Ramos (cell line): ENCODE results near the gene C14orf119.

ENCODE experiments used
- in situ Hi-C: fragments of 300-500 bp; cut with MboI; formaldehyde crosslinking; loops from one replicate; pipeline ENCODE4 v1.14.3; 2022; ENCODE audit warnings: low sequenced_read_pairs; ENCODE audit not compliant: unreplicated experiment

Gene C14orf119

DNA sequence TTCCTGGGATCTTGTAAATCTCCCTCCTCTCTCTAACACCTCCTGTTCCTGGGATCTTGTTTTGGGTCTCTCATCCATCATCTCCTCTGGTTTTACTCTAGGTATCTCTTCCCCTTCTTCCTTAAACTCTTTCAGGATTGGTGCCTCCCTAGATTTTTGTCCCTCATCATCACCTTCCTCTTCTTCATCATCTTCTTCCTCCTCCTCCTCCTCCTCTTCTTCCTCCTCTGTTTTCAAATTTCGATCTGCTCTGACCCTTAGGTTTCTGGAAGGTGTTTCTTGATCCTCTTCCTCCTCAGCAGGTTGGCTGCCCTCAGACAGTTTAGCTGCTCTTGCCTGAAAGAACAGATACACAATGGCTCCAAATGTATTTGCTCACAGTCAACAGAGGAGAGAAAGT lies 14.8 kb upstream of the C14orf119 start:
- in situ Hi-C loops: no loop called here

- in situ Hi-C loops: no loop called here
Observed at GRCh38 chr14:23085458-23085857, 9.8 kb upstream of the C14orf119 start.

DNA sequence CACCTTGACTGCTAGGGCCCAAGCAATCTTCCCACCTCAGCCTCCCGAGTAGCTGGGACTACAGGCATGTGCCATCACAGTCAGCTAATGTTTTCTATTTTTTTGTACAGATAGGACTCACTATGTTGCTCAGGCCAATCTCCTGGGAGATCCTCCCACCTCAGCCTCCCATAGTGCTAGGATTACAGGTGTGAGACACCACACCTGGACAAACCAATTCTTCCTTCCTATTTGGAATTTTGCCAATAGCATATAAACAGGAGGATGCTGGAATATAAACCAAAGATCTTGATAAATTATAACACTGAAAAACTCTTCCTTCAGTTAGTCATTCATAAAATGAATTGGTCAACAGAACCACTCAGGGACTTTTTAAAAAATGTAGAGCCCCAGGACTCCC lies 8.7 kb upstream of the C14orf119 start:
- in situ Hi-C loops: no loop called here

DNA sequence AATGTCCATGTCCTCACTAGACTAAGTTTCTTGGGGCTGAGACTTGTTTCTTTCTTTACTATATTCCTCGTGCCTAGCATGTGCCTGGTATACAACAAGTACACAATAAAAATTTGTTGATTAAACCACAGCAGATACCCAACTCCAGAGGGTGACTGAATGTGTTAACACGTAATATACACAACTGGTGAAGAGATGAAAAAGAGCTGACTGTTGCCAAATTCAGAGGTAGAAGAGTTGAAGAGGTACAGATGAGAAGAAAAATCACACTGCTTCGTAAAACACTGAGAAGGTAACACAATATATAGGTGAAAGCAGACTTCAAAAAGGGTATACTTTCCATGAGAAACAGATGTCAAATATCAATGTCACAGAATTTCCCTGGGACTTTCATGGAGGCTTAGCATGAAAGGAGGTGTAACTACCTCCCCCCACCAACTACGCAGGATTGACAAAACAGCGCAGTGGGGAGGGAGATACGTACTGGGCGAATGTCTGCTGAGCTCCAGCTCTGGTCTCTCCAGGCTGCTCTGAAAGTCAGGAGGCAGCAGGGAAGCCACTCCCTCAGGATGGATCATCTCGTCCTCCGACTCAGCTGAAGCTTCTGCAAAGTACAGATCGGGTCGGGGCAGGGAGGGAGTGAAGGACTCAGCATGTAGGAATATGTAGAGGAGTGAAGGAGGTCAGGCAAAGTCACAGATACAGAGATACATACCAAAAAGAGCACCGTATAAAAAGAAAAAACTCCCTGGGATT lies 5.6 kb upstream of the C14orf119 start:
- in situ Hi-C loops: no loop called here

- in situ Hi-C loops: no loop called here
Observed at GRCh38 chr14:23090254-23090636, 5.1 kb upstream of the C14orf119 start.

DNA sequence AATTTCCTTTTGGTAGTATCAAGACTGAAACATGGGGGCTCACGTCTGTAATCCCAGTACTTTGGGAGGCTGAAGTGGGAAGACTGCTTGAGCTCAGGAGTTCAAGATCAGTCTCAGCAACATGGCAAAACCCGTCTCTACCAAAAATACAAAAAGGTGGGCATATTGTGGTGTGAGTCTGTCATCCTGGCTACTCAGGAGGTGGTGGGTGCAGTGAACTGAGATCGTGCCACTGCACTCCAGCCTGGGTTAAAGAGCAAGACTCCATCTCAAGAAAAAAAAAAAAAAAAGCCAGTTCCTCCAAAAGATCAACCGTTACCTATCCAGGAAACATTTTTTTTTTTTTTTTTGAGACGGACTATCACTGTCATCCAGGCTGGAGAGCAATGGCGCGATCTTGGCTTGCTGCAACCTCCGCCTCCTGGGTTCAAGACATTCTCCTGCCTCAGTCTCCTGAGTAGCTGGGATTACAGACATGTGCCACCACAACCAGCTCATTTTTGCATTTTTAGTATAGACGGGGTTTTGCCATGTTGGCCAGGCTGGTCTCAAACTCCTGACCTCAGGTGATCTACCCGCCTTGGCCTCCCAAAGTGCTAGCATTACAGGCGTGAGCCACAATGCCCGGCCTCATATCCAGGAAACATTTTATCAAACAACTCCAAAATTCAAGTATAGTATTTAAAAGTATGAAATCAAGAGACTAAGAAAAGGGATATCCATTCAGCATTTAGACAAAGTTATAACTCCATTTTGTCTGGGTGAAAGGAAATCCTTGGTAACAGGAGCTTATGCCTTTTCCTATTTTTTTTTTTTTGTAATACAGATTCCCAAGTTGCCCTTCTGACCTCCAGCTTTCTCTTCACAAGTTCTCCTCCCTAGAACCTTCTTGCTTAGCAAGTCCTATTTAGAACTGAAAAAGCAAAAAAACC lies 3.7 kb upstream of the C14orf119 start:
- in situ Hi-C loops: no loop called here

DNA sequence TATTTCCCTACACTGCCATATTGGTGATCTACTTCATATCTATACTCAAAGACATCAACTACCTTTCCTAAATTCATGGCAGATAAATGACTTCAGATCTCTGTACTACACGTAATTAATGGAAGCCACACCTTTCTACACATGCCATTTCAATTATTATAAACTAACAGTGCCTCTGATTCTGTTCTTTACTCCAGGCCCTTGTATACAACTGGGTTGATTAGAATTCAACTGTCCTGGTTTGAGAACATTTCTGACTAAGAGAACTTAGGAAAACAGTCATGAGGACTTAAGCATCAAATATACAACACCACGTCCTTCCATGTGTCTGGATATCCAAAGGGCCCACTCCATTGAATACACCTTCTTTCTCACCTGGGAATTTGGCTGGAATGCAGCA lies 2.2 kb upstream of the C14orf119 start:
- in situ Hi-C loops: no loop called here

GRCh38 chr14:23093526-23093925 lies 1.8 kb upstream of the C14orf119 start:
- in situ Hi-C loops: no loop called here

DNA sequence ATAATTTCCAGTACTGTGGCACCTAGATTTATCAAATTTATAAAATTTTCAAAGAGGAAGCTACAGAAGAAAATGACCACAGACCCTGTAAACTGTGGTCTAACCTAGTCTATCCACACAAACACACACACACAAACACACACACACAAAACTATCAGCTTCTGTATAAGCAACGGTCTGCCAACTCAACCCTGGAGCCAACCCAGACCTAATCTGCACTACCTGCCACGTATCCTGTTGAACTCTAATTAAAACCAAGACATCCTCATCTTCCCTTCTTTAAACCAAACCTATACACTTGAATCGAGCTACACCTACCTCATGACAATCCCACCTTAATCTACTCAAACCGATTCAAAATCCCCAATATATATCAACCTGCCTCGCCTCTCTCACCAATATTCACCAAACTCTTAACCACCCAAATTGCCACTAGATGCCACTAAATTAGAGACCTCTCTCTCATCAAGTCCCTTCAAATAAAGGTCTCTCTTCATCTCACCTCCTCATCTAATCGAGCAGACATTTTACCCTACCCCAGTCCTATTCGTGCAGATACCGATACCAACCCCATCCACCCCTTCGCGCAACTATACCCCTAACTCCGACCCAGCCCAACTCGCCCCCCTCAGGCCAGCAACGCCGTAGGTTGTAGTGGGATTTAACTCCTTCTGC lies 1.2 kb upstream of the C14orf119 start:
- in situ Hi-C loops: no loop called here

DNA sequence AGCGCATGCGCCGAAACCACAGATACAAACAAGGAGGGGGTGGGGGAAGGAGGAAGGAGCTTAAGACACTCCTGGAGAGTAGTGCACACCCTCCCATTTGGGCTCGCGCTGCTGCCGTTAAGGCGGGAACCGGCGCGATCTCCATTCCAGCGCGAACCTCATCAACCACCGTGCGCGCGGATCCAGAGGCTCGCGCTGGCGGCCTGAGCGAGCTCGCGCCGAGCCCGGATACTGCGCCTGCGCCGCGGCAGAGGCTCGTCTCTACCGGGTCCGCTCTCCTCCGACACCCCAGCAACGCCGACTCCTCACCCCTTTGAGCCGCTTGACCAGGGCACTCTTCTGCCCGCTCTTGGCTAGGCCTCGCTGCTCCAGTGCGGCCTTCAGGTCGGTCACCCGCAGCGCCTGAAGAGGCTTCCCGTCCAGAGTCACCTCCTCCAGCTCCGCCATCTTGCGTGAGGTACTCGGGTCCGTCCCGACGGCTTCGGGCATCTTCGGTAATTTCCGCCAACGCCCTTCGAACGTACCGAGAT lies 574 bp upstream of the C14orf119 start, which contains the start of gene ACIN1:
TSS of gene ACIN1 (minus strand) at position 471 of the 530 bp plus-strand sequence. CDS start at position 447, 24 bp downstream.
- in situ Hi-C loops: no loop called here

DNA sequence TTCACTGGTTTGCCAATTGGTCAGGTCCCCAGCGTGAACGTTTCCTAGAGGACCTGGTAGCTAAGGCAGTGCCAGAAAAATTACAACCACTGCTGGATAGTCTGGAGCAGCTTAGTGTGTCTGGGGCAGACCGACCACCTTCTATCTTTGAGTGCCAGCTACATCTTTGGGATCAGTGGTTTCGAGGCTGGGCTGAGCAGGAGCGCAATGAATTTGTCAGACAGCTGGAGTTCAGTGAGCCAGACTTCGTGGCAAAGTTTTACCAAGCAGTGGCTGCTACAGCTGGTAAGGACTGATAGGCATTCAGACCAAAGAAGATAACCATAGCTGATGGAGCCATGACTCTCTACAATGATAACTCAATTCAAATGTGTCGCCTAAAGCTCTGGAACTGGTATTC lies 2.5 kb downstream of the C14orf119 start:
- in situ Hi-C loops: no loop called here

- in situ Hi-C loops: no loop called here
Observed at GRCh38 chr14:23099212-23099861, 4.0 kb downstream of the C14orf119 start.

- in situ Hi-C loops: no loop called here
Observed at GRCh38 chr14:23101213-23101970, 6.1 kb downstream of the C14orf119 start.

DNA sequence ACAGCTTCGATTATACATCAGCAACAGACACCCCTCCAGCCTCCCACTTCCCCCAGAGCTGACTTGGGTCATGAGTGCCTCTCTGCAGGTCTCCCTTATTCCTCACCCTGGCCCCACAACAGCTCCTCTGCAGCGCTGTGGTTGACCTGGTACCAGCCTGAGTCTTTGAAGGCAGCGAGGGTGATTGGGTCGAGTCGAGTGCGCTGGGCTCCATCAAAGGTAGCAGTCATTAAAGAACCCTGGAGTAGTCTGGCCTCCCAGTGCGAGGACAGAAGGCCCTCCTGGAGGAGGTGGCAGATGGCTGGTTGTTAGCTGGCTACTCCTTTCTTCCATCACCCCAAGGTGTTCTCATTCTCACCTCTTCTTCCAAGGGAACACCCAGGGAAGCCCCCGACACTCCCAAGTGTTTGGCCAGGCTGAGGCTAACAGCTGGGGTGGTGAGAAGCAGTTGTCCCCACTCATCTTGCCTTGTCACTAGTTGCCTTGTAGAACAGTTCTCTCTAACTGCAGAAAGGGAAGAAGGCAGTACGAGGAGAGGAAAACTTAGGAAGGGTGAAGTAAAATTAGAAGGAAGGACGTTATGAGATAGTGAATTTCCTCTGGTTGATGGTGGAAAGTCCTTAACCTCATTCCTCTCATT lies 6.8 kb downstream of the C14orf119 start:
- in situ Hi-C loops: no loop called here

DNA sequence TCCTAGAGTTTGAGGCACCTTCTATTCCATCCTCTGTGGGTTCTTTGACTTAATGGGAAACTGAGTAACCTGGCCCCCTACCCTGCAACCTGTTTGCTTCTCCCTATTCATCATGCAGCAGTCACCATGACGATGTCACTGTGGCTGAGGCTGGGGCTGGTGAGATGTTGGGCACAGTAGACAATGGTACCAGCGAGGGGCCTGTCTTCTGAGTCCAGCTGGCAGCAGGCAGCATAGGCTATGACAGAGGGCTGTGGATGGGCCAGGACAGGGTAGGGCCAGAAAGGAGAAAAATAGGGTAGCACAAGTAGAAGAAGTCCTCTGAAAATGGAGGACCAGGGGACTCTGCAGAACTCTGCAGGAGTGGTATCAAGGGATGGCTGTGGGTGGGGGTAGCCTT lies 7.5 kb downstream of the C14orf119 start:
- in situ Hi-C loops: no loop called here

DNA sequence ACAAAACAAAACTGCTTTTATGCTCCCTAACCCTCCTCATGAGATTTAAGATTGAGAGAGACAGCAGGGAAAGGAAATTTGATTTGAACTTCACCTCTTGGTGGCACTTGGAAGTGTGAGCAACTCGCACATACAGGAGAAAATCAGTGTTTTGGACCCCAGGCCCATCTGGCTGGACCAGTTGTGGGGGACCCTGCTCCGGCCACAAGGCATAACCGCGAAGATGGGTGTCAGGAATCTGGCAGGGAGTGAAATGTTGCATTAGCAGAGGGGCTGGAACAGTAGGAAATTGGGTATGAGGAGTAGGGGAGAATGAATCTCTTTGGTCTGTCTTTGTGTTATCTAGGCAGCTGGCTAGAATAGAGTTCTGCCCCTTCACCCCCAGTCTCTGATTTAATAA lies 8.3 kb downstream of the C14orf119 start:
- in situ Hi-C loops: no loop called here

- in situ Hi-C loops: no loop called here
Observed at GRCh38 chr14:23104070-23104590, 8.8 kb downstream of the C14orf119 start.

GRCh38 chr14:23104591-23105347 lies 9.5 kb downstream of the C14orf119 start, which contains the start of gene CIROP:
CIROP (minus strand) TSS chr14:23104989; CDS start chr14:23104920, 69 bp downstream.
- in situ Hi-C loops: no loop called here
